Measurements from ENCODE around the gene ZNF710. TPM values are rescaled to one million over a fixed set of nuclear protein-coding genes. Genes with fewer than 3 reads are reported as not detected.
A peak's percentile ranks its signal among the peaks of the same experiment; 100 is the strongest.
"Not testable (repeated sequence)": the region's sequence is repeated elsewhere in the genome, so short reads cannot be mapped to it uniquely, and the experiment has no call there.

The ZNF710 gene
- polyA plus RNA-seq, 4 donors = 15.9 to 21.5 (median 16.9) TPM

DNA sequence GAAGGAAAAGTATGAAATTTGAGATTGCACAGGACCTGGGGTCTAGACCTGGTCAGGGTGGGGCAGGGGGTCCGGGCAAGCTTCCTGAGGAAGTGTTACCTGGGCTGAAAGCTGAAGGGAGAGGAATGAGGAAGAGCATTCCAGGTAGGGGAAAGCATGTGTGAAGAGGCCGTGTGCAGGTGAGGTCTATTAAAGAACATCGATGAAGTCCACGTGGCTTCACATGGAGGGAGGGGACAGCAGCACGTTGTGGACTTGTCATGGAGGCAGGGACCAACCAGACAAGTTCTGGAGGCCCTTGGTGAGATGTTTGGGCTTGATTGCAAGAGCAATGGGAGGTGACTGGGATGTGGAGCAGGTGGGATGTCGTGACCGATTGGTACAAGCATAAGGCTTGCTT, 54.1 kb downstream of the ZNF710 start:
- no peak for DNase-seq (ENCODE audit: low read depth in 4 of 4, low spot score in 3 of 4)

DNA sequence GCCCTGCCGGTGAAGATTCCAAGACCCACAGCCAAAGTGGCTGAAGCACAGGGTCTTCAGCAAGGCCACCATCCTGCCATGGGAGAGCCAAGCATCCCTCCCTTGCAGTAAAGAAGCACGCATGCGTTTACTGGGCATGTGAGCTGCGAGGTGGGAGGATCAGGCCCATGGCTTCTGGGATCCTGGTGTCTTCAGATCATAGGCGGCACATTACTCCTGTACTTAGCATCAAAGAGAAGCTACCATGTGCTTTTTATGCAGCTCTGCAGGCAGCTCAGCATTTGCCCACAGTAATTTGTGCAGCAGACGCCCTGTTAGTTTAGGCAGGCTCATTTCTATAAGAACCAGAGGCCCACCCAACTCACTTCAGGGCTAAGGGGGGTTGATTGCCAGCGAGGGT, 55.4 kb downstream of the ZNF710 start:
- DNase-seq (ENCODE audit: low read depth in 4 of 4, low spot score in 3 of 4) = no peak

DNA sequence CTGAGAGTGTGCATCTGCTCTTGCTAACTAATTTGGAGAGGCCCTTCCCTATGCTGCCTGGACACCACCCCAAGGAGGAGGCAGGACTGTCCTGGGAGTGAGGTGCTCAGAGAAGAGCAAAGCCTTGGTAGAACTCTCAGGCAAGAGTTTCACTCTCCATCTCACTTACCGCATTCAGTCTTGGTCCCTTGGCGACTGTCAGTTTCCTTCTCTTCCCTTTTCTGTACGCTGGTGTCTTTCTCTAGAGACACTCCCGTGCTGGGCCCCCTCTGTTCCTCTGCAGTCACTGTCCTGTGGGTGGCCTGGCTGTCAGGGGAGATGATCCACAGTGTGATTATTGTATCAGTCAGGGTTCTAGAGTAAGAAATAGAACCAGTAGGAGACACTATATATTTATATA, 57.2 kb downstream of the ZNF710 start:
- no peak for DNase-seq (ENCODE audit: low read depth in 4 of 4, low spot score in 3 of 4)

DNA sequence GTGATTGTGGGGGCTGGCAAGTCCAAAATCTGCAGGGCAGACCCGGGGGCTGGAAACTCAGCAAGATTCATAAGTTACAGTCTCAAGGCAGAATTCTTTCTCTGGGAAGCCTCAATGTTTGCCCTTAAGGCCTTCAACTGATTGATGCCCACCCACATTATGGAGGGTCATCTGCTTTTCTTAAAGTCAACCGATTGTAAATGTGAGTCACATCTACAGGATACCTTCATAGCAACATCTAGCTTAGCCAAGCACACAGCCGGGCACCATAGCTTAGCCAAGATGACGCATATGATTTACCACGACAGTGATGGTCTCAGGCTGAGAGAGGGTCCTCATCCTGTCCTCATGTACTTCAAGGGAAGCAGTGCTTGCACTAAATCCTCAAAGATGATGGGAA, 57.7 kb downstream of the ZNF710 start:
- DNase-seq (ENCODE audit: low read depth in 4 of 4, low spot score in 3 of 4) = no peak

DNA sequence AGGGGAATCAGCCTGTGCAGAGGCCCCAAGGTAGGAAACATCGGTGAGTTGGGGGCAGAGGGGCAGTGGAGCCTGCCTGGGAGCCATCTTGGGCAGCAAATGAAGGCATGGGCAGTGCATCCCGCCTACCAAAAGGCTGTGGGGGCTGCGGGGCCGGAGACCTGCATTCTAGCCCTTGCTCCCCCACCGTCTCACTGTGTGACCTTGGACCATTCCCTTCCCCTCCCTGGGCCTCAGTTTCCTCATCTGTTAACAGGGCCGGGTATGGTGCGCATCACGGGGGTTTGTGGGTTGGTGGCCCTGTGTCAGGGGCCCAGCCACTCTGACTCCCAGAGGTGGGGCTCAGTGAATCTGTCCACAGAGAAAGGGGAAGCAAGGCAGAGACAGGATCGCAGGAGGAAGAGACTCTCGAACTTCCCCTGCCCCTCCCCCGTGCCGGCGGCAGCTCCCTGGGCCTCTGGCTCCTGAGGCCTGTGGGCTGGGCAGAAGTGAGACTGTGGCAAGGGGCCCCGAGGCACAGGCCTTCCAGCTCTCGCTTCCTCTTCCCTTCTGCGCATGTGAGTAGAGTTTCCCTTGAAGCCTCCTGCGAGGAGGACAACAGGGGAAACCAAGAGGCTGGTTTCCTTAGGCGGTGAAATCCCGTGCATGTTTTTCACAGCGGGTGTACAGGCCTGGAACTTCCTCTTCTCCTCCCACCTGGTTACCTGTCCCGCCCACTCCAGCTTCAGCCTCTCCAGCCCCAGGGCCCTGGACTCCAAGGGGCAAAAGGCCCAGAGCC, 58.3 kb downstream of the ZNF710 start:
- DNase-seq (ENCODE audit: low read depth in 4 of 4, low spot score in 3 of 4) = no peak

DNA sequence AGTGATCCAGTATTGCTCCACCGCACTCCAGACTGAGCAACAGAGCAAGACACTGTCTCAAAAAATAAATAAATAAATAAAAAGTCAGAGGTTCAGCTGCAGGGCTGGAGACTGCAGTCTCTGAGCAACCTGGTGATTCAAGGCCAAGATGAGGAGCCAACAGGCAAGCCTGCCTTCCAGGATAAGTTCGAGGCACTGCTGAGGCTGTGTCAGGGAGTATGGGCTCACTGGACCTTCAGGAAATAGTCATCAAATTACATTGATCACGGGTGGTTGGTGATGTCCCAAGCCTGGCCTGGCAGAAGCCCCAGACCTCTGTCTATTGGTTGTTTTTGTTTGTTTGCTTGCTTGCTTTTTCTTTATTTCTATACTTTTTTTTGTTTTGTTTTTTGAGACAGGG, 59.7 kb downstream of the ZNF710 start:
- no peak for DNase-seq (ENCODE audit: low read depth in 4 of 4, low spot score in 3 of 4)

DNA sequence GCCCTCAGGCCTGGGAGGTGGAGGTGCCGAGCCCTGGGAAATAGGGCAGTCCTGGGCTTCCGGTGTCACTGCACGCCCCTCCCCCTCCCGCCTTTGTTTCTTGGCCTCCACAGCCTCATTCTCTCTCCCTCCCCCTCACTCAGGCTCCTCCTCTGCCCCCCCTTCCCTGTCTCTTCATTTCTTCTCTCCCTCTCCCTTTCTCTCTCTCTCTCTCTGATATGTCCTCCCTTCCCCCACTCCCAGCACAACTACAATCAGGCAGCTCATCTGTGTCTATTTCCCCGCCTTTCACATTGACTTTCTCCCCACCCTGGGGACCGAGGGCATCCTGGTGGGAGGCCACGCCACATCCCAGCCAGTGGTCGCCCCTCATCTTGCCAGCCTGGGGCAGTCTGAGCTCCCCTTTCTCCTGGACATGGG, 60.9 kb downstream of the ZNF710 start:
- no peak for DNase-seq (ENCODE audit: low read depth in 4 of 4, low spot score in 3 of 4)

DNA sequence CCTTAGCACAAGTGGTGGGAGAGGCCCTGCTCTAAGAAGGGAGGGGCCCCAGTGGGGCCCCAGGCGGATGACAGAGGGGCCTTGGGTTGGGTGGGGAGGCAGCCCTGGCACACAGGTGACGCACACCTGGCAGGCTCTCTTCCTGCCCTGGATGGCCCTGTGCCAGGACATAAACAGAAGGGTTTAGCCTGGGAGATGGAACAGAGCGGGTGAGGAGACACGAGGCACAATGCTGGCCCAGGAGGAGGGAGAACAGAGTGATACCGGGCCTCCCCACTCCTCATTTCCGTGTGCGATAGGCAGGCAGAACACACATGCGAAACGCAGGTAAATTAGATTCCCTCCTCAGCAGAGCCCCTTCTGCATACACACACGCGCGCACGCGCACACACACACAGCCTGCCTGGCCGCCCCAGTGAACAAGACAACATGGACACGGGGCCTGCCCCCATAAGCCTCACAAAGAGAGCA, 61.4 kb downstream of the ZNF710 start:
- no peak for DNase-seq (ENCODE audit: low read depth in 4 of 4, low spot score in 3 of 4)

DNA sequence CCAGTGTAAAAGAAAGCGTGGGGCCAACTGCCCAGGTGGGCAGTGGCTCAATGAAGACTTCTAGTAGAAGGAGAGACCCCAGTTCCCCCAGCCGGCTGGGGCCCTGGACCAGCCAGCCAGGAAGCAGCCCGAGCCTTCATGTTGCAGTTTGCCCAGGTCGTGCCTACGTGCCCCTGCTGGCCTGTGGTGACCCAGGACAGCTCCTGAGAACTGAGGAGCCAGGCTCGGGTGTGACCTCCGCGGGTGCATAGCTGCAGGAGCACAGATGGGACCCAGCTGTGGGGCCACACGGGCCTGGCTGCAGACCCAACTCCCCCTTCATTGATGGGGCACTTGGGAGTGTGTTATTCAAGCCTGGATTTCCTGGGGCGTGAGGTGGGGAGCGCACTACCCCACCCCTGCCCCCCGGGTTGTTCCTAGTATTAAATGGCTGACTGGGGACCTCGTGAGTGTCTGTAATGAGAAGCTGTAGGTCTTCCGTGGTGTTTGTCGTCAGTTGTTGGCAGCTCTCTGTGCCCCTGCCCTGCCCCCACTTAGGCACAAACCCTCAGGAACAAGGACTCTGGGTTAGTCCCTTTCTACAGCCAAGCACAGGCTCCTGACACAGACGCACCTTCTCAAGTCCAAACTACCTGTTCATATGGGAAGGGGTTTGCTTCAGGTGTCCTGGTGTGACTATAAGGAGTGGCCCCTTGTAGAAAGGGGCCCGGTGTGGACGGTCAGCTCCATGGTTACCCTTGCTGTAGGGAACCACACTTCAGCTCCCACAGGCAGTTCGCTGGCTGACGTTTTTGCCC, 62.0 kb downstream of the ZNF710 start:
- no peak for DNase-seq (ENCODE audit: low read depth in 4 of 4, low spot score in 3 of 4)

DNA sequence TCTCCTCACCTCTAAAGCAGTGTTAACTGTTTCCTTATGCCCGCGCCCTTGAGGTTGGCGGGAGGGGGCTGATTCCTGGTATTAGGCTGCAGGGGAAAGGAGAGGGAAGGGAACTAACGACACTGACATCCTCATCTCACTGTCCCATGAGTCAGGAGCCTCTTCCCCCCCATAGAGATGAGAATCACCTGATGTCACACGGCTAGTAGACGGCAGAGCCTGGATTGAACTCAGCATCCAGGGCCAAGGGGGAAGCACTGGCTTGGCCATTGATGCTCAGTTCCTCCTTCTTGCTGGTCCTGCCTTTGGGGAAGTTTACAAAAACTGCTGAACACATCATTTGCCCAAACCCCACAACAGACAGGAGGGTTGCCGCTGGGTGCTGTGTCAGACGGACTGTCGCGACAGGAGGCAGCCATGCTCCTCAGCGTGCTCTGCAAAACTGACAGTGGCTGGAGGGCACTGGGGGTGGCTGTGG, 62.7 kb downstream of the ZNF710 start:
- DNase-seq (ENCODE audit: low read depth in 4 of 4, low spot score in 3 of 4) = no peak

DNA sequence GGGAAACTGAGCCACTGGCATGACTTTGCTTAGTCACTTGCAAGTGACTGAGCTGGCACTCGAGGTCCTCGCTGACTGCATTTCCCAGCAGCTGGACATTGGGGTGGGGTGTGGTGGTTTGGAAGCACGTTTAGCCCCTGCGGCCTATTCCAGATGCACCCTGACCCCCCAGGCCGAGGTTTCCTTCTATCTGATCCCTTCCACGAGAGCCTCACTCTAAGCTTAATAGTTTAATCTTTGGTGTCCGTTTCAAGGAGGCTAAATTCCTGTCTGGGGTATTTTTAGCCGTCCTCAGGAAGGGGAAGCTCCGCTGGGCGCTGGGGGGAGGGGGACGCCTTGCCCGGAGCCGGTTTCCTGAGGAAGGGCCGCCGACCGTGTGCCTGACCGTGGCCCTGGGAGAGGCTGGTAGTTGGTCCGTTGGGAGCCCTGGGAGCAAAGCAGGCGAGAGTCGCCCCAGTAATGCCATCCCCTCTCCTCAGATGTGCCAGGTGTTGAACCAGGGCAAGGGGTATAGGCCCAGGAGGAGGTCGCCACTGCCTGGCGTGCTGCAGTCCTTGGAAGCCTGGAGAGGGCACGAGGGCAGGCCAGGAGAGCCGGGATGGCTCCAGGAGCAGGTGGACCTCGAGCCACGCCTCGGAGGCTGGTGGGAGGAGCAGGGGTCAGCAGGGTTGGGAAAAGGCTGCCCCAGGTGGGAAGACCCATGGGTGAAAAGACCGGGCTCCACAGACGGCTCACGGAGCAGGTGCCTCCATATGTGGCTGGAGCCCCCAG, 64.0 kb downstream of the ZNF710 start:
- no peak for DNase-seq (ENCODE audit: low read depth in 4 of 4, low spot score in 3 of 4)

DNA sequence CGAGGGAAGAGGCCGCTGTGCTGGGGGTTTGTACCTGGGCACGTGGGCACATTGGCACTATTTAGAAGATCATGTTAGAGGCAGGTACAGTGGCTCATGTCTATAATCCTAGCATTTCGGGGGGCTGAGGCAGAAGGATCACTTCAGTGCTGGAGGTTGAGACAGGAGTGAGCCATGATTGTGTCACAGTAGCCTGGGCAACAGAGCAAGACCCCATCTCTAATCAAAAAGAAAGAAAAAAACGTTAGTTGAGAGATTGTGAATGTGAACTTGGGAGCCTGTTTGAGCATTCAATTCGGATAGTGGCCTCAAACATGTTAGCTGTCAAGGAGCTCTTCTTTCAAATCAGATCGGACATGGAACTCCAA, 64.5 kb downstream of the ZNF710 start:
- no peak for DNase-seq (ENCODE audit: low read depth in 4 of 4, low spot score in 3 of 4)

DNA sequence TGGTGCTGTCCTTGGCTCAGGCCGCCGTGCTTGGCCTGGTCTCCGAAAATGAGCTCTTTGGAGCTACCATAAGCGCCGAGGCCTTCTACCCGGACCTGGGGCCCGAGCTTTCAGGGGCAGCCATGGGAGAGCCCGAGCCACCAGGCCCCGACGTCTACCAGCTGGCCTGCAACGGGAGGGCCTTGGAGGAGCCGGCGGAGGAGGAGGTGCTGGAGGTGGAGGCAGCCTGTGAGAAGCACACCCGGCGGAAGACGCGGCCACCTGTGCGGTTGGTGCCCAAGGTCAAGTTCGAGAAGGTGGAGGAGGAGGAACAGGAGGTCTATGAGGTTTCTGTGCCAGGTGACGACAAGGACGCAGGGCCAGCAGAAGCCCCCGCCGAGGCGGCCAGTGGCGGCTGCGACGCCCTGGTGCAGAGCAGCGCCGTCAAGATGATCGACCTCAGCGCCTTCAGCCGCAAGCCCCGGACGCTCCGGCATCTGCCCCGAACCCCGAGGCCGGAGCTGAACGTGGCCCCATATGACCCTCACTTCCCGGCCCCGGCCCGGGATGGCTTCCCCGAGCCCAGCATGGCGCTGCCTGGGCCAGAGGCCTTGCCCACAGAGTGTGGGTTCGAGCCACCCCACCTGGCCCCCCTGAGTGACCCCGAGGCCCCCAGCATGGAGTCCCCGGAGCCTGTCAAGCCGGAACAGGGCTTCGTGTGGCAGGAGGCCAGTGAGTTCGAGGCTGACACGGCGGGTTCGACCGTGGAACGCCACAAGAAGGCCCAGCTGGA, 66.2 kb downstream of the ZNF710 start:
- no peak for DNase-seq (ENCODE audit: low read depth in 4 of 4, low spot score in 3 of 4)

DNA sequence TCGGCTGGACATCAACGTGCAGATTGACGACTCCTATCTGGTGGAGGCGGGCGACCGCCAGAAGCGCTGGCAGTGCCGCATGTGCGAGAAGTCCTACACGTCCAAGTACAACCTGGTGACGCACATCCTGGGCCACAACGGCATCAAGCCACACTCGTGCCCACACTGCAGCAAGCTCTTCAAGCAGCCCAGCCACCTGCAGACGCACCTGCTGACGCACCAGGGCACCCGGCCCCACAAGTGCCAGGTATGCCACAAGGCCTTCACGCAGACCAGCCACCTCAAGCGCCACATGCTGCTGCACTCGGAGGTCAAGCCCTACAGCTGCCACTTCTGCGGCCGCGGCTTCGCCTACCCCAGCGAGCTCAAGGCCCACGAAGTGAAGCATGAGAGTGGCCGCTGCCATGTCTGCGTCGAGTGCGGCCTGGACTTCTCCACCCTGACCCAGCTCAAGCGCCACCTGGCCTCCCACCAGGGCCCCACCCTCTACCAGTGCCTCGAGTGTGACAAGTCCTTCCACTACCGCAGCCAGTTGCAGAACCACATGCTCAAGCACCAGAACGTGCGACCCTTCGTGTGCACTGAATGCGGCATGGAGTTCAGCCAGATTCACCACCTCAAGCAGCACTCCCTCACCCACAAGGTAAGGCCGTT, 67.0 kb downstream of the ZNF710 start:
- no peak for DNase-seq (ENCODE audit: low read depth in 4 of 4, low spot score in 3 of 4)

DNA sequence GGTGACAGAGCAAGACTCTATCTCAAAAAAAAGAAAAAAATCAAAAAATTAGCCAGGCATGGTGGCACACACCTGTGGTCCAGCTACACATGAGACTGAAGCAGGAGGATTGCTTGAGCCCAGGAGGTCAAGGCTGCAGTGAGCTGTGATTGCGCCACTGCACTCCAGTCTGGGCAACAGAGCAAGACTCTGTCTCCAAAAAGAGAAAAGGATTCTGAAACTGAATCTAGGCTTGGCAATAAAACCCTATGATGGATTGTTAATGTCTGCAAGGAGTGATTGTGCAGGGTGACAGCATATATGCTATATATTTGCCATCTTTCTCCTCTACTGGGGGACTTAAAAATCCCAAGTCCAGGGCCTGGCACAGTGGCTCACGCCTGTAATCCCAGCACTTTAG, 69.5 kb downstream of the ZNF710 start:
- not testable (repeated sequence) for DNase-seq (ENCODE audit: low read depth in 4 of 4, low spot score in 3 of 4)

DNA sequence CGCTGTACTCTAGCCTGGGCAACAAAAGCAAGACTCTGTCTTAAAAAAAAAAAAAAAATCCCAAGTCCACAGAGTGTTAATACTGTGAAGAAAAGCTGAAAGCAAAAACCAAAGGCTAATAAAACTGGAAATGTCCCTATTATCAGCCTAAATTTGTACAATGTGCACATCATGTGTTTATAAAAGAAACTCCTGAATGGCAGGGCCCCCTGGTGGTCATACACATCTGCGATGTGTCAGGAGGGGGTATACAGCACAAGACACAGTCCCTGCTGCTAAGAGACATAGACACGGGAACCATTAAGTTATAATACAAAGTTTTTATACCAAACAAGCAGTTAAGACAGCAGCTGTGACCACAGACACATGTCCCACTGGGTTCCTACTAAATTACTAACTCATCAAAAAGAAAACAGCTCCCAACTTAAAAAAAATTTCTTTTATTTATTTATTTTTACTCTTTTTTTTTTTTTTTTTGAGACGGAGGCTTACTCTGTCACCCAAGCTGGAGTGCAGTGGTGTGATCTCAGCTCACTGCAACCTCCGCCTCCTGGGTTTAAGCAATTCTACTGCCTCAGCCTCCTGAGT, 70.2 kb downstream of the ZNF710 start:
- peak in 3 of 4 donors; percentile 64 to 78 (median 66) for DNase-seq (ENCODE audit: low read depth in 4 of 4, low spot score in 3 of 4)

DNA sequence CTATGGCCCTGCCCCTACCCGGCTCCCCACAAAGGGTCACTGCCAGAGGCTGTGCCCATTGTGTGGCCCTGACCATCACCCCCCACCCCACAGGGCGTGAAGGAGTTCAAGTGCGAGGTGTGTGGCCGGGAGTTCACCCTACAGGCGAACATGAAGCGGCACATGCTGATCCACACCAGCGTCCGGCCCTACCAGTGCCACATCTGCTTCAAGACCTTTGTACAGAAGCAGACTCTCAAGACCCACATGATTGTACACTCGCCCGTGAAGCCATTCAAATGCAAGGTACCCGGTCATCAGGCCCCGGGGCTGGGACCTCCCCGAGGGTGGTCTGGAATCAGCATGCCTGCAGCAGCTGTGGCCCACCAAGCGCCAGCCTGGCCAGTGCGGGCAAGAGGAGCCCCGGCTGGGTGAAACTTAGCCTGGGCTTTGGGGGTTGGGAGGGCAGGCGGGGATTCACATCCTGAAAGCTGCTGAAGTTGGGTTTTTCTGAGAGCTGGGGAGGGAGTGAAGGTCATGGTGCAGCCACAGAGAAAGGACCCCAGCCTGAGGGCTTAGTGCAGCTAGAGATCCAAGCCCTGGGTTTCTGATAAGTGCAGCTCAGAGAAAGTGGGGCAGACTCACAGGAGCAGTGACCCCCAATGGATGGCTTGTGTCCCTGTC, 72.0 kb downstream of the ZNF710 start:
- DNase-seq (ENCODE audit: low read depth in 4 of 4, low spot score in 3 of 4) = no peak

DNA sequence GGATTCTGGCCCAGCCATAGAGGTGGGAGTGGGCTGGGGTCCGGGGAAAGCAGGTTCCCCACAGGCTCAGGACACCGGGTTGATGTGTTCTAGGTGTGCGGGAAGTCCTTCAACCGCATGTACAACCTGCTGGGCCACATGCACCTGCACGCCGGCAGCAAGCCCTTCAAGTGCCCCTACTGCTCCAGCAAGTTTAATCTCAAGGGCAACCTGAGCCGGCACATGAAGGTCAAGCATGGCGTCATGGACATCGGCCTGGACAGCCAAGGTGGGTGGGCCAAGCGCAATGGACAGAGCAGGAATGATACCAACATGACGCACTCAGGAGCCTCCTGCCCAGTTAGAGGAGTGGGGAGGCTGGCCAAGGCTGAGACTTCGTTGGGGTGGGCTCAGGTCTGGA, 72.9 kb downstream of the ZNF710 start:
- DNase-seq (ENCODE audit: low read depth in 4 of 4, low spot score in 3 of 4) = no peak

DNA sequence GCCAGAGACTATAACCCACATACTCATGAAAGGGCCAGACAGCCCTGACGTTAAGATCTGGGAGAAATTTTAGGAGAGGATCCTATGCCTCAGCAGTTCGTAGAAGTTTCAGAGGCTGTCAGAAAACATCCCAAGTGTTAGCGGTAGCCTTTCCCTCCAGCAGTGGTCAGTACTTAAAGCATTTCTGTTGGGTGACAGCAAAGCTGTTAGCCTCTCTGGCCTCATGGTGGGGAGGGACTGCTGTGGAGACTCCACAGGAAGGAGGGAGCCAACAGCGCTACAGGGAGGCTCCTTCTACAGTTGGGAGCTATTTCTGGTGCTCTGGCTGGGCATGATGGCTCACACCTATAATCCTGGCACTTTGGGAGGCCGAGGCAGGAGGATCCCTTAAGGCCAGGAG, 73.8 kb downstream of the ZNF710 start:
- no peak for DNase-seq (ENCODE audit: low read depth in 4 of 4, low spot score in 3 of 4)

All from left renal pelvis (tissue), 4 donors.